Fibroblast of skin of abdomen (primary cell): ENCODE results near the gene BUB1. TPM values are rescaled to one million over a fixed set of nuclear protein-coding genes. Genes with fewer than 3 reads are reported as not detected.
"Not testable (repeated sequence)": the region's sequence is repeated elsewhere in the genome, so short reads cannot be mapped to it uniquely, and the experiment has no call there.

Experiments
- DNase-seq: peaks from one replicate; pipeline ENCODE4 v3.0.0-alpha.2; 2013
- polyA plus RNA-seq, 2 experiments: library from polyadenylated mRNA; unstranded; fragments of 120-200 nt; gene quantifications; one replicate each; pipeline ENCODE4 v1.2.1, GENCODE V29; 2013; ENCODE audit not compliant: insufficient read length in 2 of 2

The BUB1 gene
- polyA plus RNA-seq (2013, experiment 1 of 2; ENCODE audit: insufficient read length) = 20.7 TPM
- 21.3 TPM for polyA plus RNA-seq (2013, experiment 2 of 2; ENCODE audit: insufficient read length)

GRCh38 chr2:110677530-110678456, at the start of gene BUB1:
TSS of gene BUB1 (minus strand) at chr2:110678063. CDS start at chr2:110677995, 68 bp downstream.
- peak; percentile 96 for DNase-seq

DNA sequence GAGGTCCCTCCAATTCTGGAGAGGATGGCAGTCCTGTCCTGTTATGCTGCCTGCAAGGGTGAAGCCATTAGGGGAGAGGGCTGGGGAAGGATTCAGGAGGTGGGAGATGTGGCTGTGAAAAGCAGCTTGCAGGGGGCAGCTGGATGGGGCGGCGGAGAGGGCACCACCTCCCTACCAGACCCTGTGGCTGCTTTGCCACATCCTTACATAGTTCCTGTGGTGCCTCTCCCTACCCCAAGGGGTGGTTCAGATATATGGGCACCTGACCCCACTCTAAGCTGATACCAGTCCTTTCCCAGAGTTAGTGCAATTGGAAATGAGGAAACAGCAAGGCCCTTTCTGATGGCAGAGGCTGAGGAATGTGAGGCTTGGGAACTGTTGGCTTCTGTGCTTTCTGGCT, 48.4 kb upstream of the BUB1 start:
- DNase-seq = no peak

GRCh38 chr2:110725859-110726258, 48.0 kb upstream of the BUB1 start:
- no peak for DNase-seq

DNA sequence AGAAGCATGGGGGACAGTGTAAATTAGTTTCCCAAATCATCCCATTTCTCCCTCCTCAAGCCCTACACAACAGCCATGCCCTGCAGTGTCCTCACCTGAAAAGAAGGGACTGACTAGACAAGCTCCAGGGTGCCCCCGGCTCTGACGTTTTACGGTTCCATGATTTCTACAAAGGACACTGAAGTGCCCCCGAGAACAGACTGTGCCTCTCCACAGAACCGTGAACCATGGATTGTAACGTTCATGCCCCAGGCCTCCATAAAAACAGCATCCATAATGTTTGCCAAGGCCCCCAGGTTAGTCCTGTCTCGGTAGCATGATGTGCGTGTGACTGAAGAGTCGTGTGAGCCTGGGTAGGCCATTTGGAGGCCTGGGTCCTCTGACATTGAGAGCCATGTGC, 47.5 kb upstream of the BUB1 start:
- no peak for DNase-seq

DNA sequence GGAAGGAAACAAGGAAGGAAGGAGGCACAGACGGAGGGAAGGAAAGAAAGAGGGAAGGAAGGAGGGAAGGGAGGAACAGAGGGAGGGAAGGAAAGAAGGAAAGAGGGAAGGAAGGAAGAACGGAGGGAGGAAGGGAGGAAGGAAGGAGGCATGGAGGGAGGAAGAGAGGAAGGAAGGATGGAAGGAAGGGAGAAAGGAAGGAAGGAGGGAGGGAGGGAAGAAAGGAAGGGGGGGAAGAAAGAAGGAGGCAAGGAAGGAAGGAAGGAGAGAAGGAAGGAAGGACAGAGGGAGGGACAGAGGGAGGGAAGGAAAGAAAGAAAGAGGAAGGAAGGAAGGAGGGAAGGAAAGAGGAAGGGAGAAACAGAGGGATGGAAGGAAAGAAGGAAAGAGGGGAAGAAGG, 47.0 kb upstream of the BUB1 start:
- no peak for DNase-seq

DNA sequence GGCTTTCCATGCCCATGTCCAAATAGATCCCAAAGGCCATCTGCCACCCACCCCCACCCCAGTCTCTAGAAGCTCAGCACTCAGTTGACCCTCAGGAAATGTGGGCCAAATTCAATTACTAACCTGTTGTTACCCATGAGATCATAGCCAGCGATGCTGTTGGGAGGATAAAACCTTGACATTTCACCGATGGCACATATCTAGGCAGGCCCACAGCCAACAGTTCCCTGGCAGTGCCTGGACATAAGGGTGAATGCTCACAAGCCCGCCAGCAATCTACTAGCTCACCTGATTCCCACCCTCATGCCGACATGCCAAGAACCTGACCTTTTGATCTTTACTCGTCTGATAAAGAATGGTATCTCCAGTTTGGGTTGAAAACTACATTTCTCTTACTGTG, 42.7 kb upstream of the BUB1 start:
- no peak for DNase-seq

DNA sequence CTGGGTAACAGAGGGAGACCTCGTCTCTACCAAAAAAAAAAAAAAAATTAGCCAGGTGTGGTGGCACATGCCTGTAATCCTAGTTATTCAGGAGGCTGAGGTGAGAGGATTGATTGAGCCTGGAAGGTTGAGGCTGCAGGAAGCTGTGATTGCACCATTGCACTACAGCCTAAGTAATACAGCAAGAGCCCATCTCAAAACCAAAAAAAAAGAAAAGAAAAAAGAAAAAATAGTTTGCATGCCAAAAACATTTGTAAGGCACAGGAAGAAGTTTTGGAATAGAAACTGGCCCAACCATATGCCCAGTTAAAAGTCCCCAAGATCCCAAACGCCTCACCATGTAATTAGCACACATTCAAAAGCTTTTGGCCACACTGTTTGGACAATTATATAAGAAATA, 41.1 kb upstream of the BUB1 start:
- no peak for DNase-seq

GRCh38 chr2:110718382-110718781, 40.5 kb upstream of the BUB1 start:
- DNase-seq = no peak

GRCh38 chr2:110717734-110718133, 39.9 kb upstream of the BUB1 start:
- no peak for DNase-seq

DNA sequence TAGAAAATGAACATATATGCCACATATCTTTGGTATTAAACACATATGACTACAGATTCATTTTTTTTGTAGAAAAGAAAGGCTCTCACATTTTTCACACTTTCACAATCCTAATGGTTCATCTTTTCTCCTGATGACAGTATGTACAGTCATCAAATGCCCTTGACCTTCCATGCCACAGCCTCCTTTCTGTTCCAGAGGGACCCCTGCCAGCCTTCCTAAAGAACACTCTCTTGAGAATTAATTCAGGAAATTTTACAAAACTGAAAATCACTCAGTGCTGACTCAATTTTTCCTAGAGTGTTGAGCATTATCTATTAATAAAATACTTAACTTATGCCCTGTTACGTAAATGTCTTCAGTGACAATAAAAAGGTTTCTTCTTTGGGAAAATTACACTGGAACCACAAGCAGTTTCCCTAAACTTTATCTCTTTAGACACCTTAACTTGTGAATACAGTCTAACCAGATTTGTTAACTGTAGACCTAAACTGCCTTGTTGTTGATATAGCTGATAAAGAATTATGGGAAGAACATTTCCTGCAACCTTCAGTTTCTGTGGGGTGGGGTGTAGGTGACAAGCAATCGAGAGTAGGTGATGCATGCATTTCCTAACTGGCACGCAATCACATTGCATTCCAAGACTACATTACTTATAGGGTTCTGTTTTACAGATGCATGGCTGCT, 39.2 kb upstream of the BUB1 start:
- DNase-seq = peak; percentile 15

- DNase-seq = no peak
Measured at GRCh38 chr2:110714452-110715224, 36.8 kb upstream of the BUB1 start.

- DNase-seq = no peak
Measured at GRCh38 chr2:110713513-110714362, 35.9 kb upstream of the BUB1 start.

GRCh38 chr2:110712737-110713136, 34.9 kb upstream of the BUB1 start:
- DNase-seq = no peak

DNA sequence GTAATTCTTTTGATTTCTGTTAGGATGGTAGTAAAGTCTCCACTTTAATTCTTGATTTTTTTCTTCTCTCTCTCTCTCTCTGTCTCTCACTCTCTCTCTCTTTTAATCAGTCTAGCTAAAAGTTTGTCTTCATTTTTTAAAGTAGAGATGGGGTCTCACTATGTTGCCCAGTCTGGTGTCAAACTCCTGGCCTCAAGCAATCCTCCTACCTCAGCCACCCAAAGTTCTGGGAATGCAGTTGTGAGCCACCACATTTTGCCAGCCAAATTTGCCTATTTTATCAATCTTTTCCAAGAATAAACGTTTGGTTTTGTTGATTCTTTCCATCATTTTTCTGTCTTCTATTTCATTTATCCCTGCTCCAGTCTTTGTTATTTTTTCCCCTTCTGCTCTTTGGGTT, 30.6 kb upstream of the BUB1 start:
- DNase-seq = no peak

DNA sequence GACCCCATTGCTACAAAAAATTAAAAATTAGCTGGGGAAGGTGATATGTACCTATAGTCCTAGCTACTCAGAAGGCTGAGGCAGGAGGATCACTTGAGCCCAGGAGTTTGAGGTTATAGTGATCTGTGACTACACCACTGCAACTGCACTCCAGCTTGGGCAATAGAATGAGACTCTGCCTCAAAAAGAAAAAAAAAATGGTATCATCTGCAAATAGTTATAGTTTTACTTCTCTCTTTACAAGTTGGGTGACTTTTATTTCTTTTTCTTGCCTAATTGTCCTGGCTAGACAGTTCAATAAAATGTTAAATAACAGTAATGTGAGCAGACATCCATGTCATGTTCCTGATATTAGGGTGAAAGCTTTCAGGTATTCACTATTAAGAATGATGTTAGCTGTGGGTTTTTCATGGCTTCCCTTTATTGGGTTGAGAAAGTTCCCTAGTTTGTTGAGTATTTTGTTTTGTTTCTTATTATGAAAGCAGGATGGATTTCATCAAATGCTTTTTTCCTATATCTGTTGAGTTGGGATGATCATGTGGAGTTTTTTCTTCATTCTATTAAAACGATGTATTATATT, 29.6 kb upstream of the BUB1 start:
- no peak for DNase-seq

DNA sequence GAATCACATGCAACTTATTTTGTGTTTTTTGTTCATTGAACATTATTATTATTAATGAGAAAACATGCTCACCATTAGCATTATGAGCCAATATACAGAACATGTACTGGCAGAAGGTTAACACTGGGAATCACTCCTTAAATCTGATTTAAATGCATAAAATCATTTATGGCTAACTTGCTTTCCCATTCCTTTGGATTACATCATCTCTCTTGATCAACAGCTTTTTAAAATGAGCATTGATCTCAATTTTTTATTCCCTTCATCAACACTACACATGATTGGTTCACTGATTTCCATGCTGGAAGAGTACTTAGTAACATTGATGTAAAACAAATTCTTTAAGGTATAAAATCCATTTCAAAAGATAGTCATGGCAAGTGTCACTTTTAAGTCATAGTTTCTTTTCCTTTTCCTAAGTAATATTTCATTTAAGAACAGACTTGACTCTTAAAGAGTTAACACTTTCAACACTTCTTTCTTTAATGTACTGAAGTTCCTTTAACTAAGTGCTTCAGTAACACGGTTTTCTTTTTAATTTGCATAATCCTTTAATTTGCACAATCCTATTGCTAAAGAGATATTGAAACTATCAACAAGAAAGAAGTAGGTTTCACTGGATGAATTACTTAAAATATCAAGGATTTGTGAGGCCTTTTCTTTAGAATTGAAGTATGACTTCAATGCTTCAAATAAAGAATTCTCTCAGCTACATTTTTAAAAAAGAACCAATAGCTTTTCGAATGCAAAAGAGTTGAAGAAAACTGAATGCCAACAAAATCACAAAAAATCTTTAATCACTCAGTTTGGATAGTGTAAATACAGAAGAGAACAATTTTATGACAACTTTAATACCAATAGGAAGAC, 24.9 kb upstream of the BUB1 start:
- no peak for DNase-seq

DNA sequence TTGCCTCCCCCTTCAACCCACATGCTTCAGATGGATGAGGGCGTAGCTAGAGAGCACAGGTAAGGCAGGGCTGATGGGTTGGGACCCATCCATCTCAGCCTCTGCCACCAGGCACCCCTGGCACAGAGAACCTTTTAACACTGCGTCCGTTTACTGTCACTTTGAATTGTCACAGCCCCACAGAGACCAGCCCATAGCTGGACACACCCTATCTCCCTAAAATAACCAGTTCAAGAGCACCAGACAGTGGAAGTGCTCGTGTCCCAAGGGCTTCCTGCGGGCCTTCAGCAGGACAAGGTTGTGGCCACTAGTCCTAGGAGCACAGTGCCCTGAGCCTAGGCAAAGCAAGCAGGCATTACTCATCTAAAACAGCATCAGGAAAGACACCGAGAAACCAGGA, 20.4 kb upstream of the BUB1 start:
- DNase-seq = not testable (repeated sequence)

DNA sequence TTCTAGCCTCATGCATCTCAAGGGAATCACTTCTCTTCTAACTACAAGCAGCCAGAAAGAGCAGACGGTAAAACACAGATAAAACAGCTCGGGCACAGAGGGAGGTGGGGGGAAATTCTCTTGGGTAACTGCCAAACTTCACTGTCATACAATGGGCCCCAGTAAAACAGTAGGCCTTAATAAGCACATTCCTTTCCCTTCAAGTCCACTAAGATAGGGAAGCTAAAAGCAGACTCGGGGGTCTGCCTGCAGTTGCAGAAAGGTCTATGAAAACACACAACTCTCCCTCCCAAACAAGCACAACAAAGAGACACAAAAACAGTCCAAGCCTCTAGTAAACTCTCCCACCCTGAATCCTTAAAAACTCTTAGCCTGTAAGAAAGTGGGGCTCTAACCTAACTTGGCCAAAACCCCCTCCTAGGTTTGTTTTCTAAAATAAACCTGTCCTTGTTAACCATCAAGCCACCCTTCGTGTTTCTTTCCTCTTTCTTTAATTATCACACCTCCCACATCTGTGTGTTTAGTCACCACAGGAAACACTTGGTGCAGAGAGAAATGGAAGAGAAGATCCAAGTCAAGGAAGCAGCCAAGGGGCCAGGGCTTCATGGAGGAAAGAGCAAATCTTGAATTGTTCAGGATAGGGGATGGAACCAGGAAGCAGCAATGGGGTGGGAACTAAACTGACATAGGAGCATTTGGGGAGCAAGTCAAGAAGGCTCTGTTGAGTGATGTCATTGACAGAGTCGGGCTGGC, 17.5 kb upstream of the BUB1 start:
- not testable (repeated sequence) for DNase-seq

DNA sequence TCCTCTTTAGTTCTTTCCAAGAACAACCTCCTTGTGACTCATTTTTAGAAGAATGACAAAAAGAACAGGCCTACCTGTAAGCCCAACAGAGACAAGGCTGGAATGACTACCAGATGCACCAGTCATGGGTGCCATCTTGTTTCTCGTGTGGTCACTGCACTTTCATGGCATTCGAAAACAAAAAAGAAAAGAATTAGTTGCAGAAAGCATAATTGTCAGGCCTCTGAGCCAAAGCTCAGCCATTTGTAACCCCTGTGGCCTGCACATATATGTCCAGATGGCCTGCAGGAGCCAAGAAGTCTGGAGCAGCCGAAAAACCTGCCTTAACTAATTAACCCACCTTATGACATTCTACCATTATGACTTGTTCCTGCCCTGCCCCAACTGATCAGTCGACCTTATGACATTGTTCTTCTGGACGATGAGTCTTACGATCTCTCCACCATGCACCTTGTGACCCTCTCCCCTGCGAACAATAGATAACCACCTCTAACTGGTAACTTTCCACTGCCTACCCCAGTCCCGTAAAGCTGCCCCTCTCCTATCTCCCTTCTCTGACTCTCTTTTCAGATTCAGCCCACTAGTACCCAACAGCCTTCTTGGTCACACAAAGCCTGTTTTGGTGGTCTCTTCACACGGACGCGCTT, 13.9 kb upstream of the BUB1 start:
- no peak for DNase-seq
